Right cardiac atrium (tissue), 5 donors: Measurements from ENCODE around the gene FBXO42. TPM values are rescaled to one million over a fixed set of nuclear protein-coding genes. Genes with fewer than 3 reads are reported as not detected.

Experiments
- ATAC-seq, 2 donors: fragments of 200-7000 bp; cut with Tn5 transposase; one replicate each; pipeline versions ENCODE4 v1.8.0 to v1.9.1; 2020; ENCODE audit warnings: moderate library complexity in 2 of 2, mild to moderate bottlenecking in 1 of 2
- DNase-seq, 3 donors: peaks; one replicate each; pipeline ENCODE4 v3.0.0-alpha.2; 2020
- H3K27ac ChIP-seq: one replicate; pipeline ENCODE4 v1.5.1; 2013; ENCODE audit warnings: mild to moderate bottlenecking, low read length, control low read depth, moderate library complexity
- H3K27me3 ChIP-seq: one replicate; pipeline ENCODE4 v1.6.1; 2013; ENCODE audit not compliant: control insufficient read depth, insufficient read depth
- H3K4me1 ChIP-seq: one replicate; pipeline ENCODE4 v1.6.1; 2013; ENCODE audit warnings: low read length; ENCODE audit not compliant: control insufficient read depth, insufficient read depth
- H3K4me3 ChIP-seq: one replicate; pipeline ENCODE4 v1.5.1; 2013; ENCODE audit warnings: low read length, control low read depth
- H3K9me3 ChIP-seq: one replicate; pipeline ENCODE4 v1.6.1; 2013; ENCODE audit warnings: low read length; ENCODE audit not compliant: control insufficient read depth
- WGBS: extraction: QIAGEN DNeasy Blood & Tissue Kit; methylation state at CpG from one replicate; pipeline ENCODE4 v1.1.7; 2013; 5-methylcytosine and 5-hydroxymethylcytosine counted together
- intact Hi-C, 4 donors: fragments of 100-400 bp; cut with DNase I; formaldehyde crosslinking; loops; one replicate each; pipeline versions ENCODE4 v1.11.0 to v1.14.0; 2022 to 2023
- polyA plus RNA-seq: library from polyadenylated mRNA; stranded (reverse); fragments of 200-250 nt; gene quantifications from one replicate; pipeline ENCODE4 v1.2.3, GENCODE V29; 2013
- total RNA-seq, 4 donors: library from RNA; stranded (reverse); fragmentation: NEBNext Ultra II Directional; extraction: Animal tissue kit (Norgen Biotek cat#: 25700); gene quantifications; one replicate each; pipeline ENCODE4 v1.2.1, GENCODE V29; 2021
- donor health status: healthy with polysubstance abuse.
- donor health status: DM: no; HTN: yes; CAD: no.
- donor health status: DM: no; HTN: no; CAD: no.
- donor health status: DM: no; HTN: yes; CAD: no; lungs with severe emphysema.
- donor health status: DM: yes; HTN: yes; CAD: no.

The FBXO42 gene
- total and polyA plus RNA-seq, 5 donors: 15.7 to 18.1 (median 16.5) TPM

- no peak for DNase-seq
- Histone ChIP-seq H3K4me1 (peaks cover 14% of the 10 kb centered on the region), H3K27ac (no peak overlapping the region), H3K9me3 (no peaks in the 10 kb centered on the region), H3K27me3 (no peaks in the 10 kb centered on the region), H3K4me3 (no peak overlapping the region)
- intact Hi-C loops: no loop called here
- 75% methylated on average over 4 of the region's 4 CpGs for WGBS
- no peak for ATAC-seq
Measured at GRCh38 chr1:16321176-16321867, 31.0 kb downstream of the FBXO42 start.

GRCh38 chr1:16318555-16318954 is 33.7 kb downstream of the FBXO42 start:
- Histone ChIP-seq H3K27me3 (no peaks in the 10 kb centered on the region), H3K4me1 (peaks cover 10% of the 10 kb centered on the region), H3K4me3 (no peak overlapping the region), H3K9me3 (no peaks in the 10 kb centered on the region), H3K27ac (no peak overlapping the region)
- ATAC-seq (peak; percentile 78 to 84), DNase-seq (peak; percentile 58 to 61 (median 60))
- intact Hi-C loops: no loop called here
- WGBS: 49% methylated on average over 3 of the region's 3 CpGs

- intact Hi-C loops: no loop called here
- ATAC-seq (no peak), DNase-seq (no peak)
- 76% methylated on average over 4 of the region's 4 CpGs for WGBS
- Histone ChIP-seq H3K27me3 (no peaks in the 10 kb centered on the region), H3K27ac (no peak overlapping the region), H3K4me1 (peaks cover 10% of the 10 kb centered on the region), H3K4me3 (no peak overlapping the region), H3K9me3 (no peaks in the 10 kb centered on the region)
Measured at GRCh38 chr1:16315437-16315836, 36.8 kb downstream of the FBXO42 start.

GRCh38 chr1:16307222-16307621 is 45.1 kb downstream of the FBXO42 start:
- Histone ChIP-seq H3K4me1 (no peaks in the 10 kb centered on the region), H3K4me3 (no peak overlapping the region), H3K27ac (no peak overlapping the region), H3K27me3 (no peaks in the 10 kb centered on the region), H3K9me3 (no peaks in the 10 kb centered on the region)
- DNase-seq (no peak), ATAC-seq (no peak)
- intact Hi-C loops: no loop called here
- WGBS: 98% methylated on average over 3 of the region's 3 CpGs

- DNase-seq (no peak), ATAC-seq (no peak)
- Histone ChIP-seq H3K27ac (no peak overlapping the region), H3K9me3 (no peaks in the 10 kb centered on the region), H3K4me3 (no peak overlapping the region), H3K4me1 (no peaks in the 10 kb centered on the region), H3K27me3 (no peaks in the 10 kb centered on the region)
- whole genome bisulfite sequencing: 93% methylated on average over 12 of the region's 12 CpGs
- intact Hi-C loops: no loop called here
Measured at GRCh38 chr1:16302709-16303627, 49.3 kb downstream of the FBXO42 start.

GRCh38 chr1:16300436-16300835 is 51.8 kb downstream of the FBXO42 start:
- H3K9me3 ChIP-seq: no peaks in the 10 kb centered on the region
- intact Hi-C loops: no loop called here
- DNase-seq: no peak
- WGBS: 57% methylated on average over 3 of the region's 3 CpGs
- no peaks in the 10 kb centered on the region for H3K27me3 ChIP-seq
- peak; percentile 22 to 38 for ATAC-seq
- no peaks in the 10 kb centered on the region for H3K4me1 ChIP-seq
- H3K4me3 ChIP-seq: no peak overlapping the region
- H3K27ac ChIP-seq: no peak overlapping the region

- peaks cover 2% of the 10 kb centered on the region for H3K4me1 ChIP-seq
- intact Hi-C loops: no loop called here
- no peaks in the 10 kb centered on the region for H3K9me3 ChIP-seq
- no peaks in the 10 kb centered on the region for H3K27me3 ChIP-seq
- no peak overlapping the region for H3K27ac ChIP-seq
- DNase-seq (peak in 2 of 3 donors; percentile 20 to 68), ATAC-seq (peak; percentile 36 to 69)
- no peak overlapping the region for H3K4me3 ChIP-seq
- WGBS: 88% methylated on average over 12 of the region's 12 CpGs
Measured at GRCh38 chr1:16298653-16299052, 53.6 kb downstream of the FBXO42 start.

- H3K27me3 ChIP-seq: no peaks in the 10 kb centered on the region
- no peak overlapping the region for H3K4me3 ChIP-seq
- 88% methylated on average over 4 of the region's 4 CpGs for WGBS
- no peak for ATAC-seq
- H3K4me1 ChIP-seq: peaks cover 5% of the 10 kb centered on the region
- intact Hi-C loops: no loop called here
- no peaks in the 10 kb centered on the region for H3K9me3 ChIP-seq
- H3K27ac ChIP-seq: no peak overlapping the region
- no peak for DNase-seq
Measured at GRCh38 chr1:16296643-16297042, 55.6 kb downstream of the FBXO42 start.

GRCh38 chr1:16294219-16295212 is 57.8 kb downstream of the FBXO42 start:
- DNase-seq (no peak), ATAC-seq (peak in 1 of 2 donors; percentile 10)
- intact Hi-C loops: no loop called here
- Histone ChIP-seq H3K4me3 (no peak overlapping the region), H3K27me3 (no peaks in the 10 kb centered on the region), H3K4me1 (peaks cover 5% of the 10 kb centered on the region), H3K27ac (peak overlapping the region; percentile 27), H3K9me3 (no peaks in the 10 kb centered on the region)
- 73% methylated on average over 3 of the region's 3 CpGs for WGBS

GRCh38 chr1:16293538-16293937 is 58.7 kb downstream of the FBXO42 start:
- Histone ChIP-seq H3K27me3 (no peaks in the 10 kb centered on the region), H3K27ac (peak overlapping the region; percentile 52), H3K4me3 (no peak overlapping the region), H3K4me1 (peaks cover 5% of the 10 kb centered on the region), H3K9me3 (no peaks in the 10 kb centered on the region)
- 71% methylated on average over 1 of the region's 1 CpG for WGBS
- intact Hi-C loops: no loop called here
- peak; percentile 12 to 17 for ATAC-seq
- DNase-seq: no peak
